Stimulated activated CD4-positive, alpha-beta T cell treated with anti-CD3 and anti-CD28 coated beads, Interleukin-12 subunit alpha, Interleukin-12 subunit beta, amount 100 ng/mL, for 48 hours (primary cell): ENCODE results near the gene ARMC9.
"Not testable (repeated sequence)": the region's sequence is repeated elsewhere in the genome, so short reads cannot be mapped to it uniquely, and the experiment has no call there.

Source experiments
- DNase-seq, 3 donors: peaks; one replicate each; pipeline ENCODE4 v3.0.0-alpha.2; 2020; ENCODE audit warnings: low read depth in 2 of 3, low spot score in 1 of 3

The ARMC9 gene, protein sequence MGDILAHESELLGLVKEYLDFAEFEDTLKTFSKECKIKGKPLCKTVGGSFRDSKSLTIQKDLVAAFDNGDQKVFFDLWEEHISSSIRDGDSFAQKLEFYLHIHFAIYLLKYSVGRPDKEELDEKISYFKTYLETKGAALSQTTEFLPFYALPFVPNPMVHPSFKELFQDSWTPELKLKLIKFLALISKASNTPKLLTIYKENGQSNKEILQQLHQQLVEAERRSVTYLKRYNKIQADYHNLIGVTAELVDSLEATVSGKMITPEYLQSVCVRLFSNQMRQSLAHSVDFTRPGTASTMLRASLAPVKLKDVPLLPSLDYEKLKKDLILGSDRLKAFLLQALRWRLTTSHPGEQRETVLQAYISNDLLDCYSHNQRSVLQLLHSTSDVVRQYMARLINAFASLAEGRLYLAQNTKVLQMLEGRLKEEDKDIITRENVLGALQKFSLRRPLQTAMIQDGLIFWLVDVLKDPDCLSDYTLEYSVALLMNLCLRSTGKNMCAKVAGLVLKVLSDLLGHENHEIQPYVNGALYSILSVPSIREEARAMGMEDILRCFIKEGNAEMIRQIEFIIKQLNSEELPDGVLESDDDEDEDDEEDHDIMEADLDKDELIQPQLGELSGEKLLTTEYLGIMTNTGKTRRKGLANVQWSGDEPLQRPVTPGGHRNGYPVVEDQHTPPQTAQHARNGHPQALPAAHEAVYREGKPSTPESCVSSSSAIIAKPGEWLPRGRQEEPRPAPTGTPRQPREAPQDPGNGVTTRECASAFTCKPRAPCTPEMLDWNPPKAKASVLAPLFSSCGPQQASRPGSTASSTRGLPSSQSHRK

DNA sequence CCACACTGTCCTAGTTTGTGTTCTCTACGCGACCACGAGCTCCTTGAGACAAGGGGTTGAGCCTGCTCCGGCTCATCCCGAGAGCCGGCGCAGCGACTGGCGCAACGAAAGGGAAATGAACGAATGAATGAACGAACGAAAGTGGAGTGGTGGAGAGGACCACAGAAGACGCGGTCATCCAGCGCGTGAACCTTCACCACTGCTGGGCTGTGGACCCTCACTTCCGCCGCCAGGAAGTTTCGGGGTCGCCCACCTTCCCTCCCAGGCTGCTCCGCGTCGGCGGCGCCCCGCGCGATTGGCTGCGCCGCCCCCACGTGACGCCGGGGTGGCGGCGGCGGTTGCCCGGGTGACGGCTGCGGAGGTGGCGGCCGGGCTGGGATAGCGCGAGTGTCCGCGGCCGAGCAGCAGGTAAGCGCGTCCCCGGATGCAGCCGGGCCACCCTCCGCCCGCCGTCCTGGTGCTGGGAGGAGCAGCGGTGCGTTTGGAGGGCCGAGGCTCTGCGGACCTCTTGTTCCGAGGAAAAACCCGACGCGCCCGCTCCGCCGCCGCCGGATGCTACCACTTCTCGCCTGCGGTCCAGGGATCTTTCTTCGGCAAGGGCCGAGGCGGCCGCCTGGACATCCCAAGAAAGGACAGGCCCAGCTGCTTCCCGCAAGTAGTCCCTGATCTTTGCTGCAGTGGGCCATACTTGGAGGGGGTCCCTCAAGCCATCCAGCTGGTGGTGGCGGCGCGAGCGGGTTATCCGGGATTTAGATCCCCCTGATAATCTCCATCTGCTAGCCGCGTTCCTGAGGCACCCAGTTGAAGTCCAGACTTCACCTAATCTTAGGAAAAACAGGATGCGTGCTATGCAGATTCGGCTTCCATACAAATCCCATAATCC is at the start of gene ARMC9:
Gene ARMC9 (plus strand): TSS at position 341 of the 883 bp plus-strand sequence. CDS start 7,608 bp downstream, outside the sequence.
- DNase-seq = peak; percentile 40 to 66 (median 62)

DNA sequence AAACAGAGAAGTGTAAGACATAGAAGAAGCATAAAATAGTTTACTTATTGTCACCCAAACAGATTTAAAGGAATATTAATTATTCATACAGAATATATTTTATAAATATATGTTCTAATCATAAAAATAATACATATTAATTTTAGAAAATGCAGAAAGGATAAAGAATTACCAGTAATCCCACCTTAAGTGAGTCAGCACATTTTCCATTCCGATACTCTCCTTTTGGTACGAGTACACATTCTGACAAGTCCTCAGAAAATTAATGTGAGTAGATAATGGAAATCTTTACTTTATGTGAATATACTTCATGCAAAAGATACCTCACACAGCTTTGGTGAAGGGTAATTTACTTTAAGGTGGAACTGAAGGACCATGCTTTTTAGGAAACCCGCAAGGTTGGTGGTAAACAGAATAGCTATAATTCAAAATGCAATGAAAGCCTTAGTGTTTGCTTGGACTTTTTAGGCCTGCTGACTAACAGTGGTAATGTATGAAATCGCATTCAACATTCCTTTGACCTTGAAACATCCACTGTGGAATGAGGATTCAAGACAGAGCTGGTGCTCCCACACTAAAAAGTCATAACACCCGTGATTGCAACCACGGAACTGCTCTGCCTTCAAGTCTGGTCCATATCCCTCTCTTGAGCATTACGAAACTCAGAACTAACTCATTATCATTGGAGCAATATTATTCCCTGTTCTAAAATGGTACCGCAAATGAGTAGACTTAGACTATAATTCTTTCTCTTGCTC is 45.5 kb upstream of the ARMC9 start:
- DNase-seq = no peak

DNA sequence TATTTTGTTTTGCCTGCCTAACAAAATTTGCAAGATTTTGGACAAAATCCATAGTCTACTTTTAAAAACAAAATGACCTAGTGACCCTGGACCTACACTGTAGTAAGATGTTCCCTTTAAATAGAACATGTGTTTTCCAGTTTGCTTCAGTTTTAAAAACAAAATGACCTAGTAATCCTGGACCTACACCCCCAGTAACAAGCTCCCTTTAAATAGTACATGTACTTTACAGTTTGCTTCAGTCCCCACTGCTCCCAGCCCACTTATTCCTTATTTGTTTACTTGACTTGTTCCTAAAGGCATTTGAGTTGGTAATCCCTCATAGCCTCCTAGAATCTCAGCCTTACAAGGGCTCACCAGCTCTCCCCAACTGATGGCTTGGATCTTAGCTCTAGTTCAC is 39.1 kb upstream of the ARMC9 start:
- no peak for DNase-seq

DNA sequence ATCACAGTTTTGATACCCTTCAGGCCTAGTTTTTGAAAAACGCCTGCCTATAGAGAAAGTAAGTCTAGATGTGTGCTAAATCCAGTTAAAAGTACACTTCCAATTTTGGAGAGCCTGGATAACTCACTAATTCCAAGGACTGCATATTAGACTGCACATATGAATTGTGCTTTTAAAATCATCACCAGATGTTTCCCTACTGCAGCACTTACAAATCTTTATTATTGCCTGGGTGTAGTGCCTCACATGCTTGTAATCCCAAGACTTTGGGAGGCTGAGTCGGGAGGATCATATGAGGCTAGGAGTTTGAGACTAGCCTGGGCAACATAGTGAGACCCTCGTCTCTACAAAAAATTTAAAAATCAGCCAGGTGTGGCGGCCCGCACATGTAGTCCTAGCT is 37.7 kb upstream of the ARMC9 start:
- no peak for DNase-seq

DNA sequence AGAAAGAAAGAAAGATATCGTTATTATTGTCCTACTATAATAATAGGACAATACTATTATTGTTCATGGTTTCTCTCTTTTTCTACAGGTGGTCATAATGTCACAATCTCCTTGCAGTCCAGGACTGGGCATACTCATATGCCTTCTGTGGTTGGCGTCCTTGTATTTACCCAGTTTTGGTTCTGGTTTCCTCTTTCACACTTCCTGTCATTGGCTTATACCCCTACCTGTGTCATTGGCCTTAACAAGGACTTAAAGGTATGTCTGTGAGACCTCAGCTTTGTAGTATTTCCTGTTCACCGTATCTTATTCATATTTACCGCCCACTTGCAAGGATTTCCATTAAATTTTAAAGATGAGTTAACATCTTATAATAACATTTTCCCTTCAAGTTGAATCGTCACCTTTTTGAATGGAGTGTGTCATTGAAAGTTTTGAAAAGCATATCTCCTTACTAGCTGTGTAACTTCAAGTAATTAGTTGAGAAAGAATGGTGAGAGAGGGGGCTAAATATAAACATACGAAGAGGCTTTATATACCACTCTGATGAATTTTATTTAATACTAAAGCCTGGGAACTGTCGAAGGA is 37.1 kb upstream of the ARMC9 start:
- no peak for DNase-seq

DNA sequence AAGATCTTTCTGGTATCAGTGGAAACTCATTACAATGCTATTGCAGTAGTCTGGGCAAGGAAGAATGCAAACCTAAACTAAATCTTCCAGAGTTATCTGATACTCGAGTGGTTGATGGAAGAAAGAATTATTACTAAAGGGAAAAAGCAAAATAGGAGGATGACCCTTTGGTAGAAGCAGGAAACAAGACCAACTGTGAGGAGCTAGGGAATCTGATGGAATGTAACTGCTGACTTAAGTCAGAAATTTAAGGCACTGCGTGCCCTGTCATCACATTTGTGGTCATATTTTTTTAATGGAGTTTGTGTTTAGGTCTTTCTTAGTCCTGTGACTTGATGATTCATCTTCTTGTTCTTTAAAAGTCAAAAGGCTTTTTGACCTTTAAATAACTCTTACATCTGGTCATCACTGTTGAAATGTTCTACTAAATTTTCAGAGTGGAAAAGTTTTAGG is 36.5 kb upstream of the ARMC9 start:
- DNase-seq = no peak

DNA sequence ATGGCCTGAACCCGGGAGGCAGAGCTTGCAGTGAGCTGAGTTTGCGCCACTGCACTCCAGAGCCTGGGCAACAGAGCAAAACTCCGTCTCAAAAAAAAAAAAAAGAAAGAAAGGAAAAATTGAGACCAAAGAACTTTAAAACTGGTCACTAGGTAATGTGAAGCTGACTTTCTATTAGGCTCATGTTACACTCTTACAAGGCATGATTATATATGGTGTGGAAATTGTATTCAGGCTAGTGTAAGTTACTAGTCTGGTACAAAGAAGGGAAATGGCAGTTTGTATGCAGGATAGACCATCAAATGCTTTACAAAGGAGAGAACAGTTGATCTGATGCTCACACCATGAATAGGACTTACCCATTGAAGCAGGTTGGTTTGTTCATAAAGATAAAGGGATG is 35.4 kb upstream of the ARMC9 start:
- no peak for DNase-seq

DNA sequence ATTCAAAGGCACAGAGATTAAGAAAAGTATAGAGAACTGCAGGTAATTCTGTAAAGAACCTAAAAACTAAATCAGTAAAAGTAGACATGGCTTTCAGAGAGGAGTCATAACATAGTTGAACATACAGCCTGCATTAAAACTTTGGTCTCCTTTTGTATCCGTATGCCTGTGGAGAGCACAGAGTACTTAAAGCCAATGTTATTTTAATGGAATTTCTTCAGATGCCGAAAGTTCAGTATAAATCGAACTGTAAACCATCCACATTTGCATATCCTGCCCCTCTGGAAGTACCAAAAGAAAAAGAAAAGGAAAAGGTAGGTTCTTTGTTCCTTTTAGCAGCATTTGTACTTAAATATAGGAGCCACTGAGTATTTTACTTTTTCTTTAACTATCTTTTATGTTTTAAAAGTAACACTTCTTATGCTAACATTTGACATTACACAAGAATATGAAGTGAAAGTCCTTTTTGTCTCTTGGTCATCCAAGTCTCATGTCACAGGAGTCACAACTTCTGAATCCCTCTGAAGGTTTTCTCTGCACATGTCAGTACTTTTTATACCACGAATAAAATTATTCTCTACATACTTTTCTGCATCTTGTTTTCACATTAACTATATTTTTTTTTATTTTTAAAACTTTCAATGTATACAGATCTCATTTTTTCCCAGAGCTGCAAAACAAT is 34.9 kb upstream of the ARMC9 start:
- no peak for DNase-seq

DNA sequence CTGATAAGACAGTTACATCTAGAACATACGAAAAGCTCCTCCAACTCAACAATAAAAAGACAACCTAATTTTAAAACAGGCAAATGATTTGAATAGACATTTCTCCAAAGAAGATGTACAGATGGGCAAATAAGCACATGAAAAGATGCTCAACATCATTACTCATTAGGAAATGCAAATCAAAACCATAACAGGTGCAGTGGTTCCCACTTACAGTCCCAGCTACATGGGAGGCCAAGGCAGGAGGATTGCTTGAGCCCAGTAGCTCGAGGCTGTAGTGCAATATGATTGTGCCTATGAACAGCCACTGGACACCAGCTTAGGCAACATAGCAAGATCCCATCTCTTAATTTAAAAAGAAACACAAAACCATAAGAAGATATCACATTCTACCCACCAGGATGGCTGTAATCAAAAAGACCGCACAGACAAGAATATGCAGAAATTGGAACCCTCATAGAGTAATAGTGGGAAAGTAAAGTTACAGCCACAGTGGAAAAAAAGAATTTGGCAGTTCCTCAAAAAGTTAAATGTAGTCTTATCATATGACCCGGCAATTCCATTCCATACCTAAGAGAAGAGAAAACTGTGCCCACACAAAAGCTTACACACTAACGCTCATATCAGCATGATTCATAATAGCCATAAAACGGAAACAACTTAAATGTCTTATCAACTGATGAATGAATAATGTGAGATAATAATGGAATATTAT is 30.5 kb upstream of the ARMC9 start:
- DNase-seq = no peak

DNA sequence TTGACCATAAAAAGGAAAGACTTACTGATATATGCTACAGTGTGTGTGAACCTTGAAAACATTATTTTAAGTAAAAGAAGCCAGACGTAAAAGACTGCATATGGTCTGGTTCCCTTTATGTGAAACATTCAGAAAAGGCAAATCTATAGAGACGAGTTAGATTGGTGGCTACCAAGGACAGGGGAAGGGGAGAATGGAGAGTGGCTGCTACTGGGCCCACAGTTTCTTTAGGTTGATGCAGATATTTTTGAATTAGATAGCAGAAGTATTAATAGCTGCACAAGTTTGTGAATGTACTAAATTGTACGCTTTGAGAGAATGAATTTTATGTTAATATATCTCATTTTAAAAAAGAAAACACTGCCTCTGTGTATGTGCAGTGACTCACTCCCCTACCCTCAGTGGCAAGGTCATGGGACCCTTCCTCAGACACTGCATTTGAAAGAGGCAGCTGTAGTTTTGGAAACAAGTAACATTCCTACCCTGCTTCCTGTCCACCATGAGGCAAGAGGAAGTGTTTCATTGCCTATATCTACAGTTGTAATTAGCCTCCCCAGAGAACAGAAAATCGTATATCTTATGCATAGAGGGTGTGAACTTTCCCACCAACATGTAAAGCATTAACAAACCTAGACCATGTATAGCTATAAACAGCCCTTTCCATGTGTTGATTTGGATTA is 29.8 kb upstream of the ARMC9 start:
- no peak for DNase-seq

DNA sequence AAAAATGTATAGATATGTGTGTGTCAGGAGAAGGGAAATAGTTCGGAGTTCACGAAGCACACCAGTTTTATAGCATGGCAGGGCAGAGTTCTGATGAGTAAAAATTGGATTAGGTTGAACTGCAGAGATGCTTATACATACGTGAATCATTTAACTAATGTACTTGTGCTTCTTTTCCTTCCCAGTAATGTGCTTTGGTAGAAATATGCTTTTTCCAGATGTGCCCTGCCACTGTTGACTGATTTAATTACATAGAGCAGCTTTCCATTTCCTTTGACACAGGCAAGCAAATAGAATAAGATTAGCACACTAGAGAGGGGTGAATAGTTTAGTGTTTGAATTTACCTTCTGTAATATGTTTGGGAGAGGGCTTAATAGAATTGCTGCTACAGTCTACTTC is 28.9 kb upstream of the ARMC9 start:
- no peak for DNase-seq

DNA sequence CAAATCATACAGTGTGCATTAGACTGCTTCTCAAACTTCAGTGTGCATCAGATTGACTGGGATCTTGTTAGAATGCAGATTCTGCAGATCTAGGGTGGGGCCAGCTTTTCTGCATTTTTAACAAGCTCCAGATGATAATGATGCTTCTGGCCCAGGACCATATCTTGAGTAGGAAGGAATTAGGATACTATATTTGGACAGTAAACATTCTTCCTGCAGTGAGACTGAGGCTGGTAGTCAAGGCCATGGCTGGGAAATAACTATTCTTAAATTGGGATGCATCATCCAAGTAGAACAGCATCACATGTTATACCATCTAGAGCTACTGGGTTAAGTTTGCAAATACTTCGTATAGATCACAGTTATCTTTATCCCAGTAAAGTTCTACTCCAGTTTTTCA is 28.4 kb upstream of the ARMC9 start:
- DNase-seq = no peak

DNA sequence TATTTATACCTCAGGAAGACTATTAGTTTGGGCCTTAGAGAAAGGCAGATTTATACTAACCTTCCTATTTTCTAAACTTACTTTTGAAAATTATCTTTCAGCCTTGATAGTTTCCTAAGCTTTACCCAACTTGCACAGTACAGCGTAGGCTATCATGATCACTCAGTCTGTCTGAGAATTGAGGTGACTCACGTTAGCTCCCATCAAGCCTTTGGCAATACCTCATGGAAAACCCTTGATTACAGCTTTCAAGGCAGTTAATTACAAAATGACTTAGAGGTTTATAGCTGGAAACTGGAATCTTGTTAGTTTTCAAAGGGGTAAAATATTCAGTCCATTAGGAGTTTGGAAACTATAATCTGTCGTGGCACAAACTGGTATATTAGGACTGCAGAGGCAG is 26.4 kb upstream of the ARMC9 start:
- DNase-seq = no peak

DNA sequence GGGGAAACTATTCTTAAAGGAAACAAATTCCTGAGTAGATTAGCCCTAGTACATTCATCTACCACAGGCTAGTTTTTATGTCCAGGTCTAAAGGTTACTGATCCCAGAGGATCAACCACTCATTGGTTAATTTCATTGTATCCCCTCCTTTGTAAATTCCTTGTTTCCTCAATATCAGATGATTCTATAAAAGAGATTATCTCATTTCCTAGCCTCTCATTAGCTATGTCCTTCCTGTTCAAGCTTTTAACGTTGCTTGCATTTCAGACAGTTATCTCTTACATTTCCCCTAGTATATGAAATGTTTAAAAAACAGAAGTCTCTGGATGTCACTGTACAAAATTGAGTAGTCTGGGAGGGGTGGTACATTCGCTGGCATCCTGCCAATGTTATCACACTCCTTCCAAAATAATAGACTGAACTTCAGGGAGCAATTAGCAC is 24.2 kb upstream of the ARMC9 start:
- no peak for DNase-seq

DNA sequence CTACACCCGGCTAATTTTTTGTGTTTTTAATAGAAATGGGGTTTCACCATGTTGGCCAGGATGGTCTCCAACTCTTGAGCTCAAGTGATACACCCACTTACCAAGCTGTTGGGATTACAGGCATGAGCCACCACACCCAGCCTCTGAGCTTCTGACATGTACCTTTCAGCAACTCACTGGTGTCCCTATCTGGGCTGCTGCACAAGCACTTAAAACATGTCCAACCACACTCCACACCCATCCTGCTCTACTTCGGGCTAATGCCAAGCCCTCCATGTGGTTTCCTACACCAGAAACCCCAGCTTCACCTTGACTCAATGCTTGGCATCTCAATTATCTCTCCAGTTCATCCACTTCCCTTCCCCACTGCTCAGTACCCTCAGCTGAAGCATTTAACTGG is 22.4 kb upstream of the ARMC9 start:
- no peak for DNase-seq

DNA sequence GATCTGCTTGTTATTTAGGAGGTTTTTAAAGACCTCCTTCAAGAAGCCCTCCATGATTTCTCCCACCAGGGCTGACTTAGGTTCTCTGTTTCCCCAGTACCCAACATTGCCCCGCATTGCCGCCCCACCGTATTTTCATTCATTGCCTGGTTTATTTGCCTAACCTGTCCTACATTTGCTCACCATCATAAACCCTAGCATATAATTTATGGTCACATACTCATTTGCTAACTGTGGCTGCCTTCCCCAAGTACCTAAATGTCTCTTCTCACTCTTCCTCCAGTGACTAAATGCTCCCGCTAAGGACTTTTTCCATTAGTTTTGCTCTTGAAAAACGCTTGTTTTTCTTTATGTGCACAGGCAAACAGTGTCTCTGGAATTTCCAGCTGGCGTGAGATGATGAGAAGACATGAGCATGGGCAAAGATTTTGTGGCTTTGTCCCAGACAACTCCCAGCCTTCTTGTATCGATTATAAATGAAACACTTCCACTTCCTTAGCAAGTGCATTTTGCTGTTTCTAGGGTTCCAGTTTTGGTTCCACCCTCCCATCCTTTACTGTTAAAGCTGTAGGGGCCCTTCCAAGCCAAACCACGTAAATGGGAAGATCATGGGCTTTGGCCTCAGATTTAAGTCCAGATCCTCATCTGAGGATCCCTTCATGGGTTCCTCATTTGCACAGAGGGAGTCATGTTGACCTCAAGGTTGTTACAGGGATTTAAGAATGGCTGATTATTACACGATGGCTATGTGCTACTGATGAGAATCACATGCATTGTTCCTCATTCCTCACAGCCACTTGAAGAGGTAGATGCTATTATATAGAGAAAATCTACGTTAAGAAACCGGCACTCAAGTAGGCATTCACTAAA is 21.0 kb upstream of the ARMC9 start:
- DNase-seq = no peak

DNA sequence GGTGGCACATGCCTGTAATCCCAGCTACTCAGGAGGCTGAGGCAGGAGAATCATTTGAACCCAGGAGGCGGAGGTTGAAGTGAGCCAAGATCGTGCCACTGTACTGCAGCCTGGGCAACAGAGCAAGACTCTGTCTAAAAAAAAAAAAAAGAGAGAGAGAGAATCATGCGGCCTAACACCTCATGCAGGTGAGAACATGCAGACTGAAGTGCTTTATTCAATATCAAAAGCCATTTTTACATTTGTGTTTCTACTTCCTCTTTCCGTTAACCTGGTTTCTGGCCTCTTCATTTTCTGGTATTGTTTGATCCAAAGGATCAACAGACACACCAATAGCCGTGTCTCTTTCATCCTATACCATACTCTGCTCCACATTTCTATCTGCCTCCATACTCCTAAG is 19.6 kb upstream of the ARMC9 start:
- DNase-seq = not testable (repeated sequence)
